ENCODE data around the gene CALML6. TPM values are rescaled to one million over a fixed set of nuclear protein-coding genes. Genes with fewer than 3 reads are reported as not detected.

Gene CALML6
- total RNA-seq, 1 experiment from 2014 or later = not detected

GRCh38 chr1:1964811-1965210 is 49.8 kb downstream of the CALML6 start:
- DNase-seq (ENCODE audit: low spot score) = no peak

DNA sequence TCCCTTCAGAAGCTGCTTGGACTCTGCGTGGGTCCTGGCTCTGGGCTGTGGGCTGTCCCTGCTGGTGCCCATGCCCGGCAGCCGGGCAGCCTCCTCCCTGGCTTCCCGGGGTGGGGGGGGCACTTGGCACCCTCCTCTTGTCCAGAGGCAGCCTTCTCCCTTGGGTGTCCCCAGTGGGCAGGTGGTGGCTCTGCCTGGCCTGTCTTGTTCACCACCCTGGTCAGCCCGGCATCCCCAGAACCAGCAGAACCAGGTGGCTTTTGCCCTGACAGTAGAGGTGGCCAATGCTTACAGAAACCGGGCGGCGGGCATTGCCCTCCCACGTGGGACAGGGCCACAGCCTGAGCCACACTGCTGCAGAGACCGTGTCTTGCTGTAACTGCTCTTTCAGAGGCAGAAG is 50.5 kb downstream of the CALML6 start:
- no peak for DNase-seq (ENCODE audit: low spot score)

DNA sequence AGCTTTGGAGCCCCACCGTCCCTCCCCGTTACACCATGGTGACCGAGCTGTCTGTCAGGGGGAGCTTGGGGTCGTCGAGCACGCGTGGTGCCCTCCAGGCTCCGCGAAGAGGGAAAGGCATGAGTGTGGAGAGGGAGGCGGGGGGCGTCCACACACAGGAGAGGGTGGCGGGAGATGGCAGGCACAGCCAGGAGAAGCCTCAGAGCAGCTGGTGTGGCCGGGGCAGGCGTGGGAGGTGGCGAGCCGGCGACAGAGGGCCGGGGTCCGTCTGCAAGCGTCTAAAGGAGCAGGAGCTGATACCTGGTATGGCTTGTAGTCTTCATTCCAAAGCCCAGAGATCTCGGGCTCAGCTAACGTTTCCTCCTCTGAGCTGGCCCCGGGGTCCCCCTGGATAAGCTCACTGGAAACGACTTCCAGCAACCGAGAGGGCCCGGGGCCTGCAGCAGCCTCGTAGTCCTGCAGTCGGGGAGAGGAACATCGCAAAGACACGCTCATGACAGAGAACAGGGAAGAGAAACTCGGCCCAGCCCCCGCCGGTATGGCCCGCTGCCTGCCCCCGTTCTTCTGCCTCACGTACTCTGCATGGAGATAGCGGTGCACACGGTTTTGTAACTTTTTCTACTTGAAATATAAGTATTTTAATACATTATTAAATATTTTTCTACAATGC is 51.1 kb downstream of the CALML6 start:
- no peak for DNase-seq (ENCODE audit: low spot score)

Other genes with a start within 250 kb of the CALML6 start
- 34.6 and 35.1 TPM in 2 replicates for gene SLC35E2B, start 222.5 kb upstream of the CALML6 start, total RNA-seq (2014; rRNA removed; shearing (Covaris generic))
- gene CDK11A, start 190.9 kb upstream of the CALML6 start, total RNA-seq (2014; rRNA removed; shearing (Covaris generic)) = 55.8 and 62.9 TPM in 2 replicates
- gene NADK, start 136.8 kb upstream of the CALML6 start, total RNA-seq (2014; rRNA removed; shearing (Covaris generic)) = 98.1 and 99.6 TPM in 2 replicates
- 58.1 and 60.5 TPM in 2 replicates for gene GNB1, start 24.2 kb upstream of the CALML6 start, total RNA-seq (2014; rRNA removed; shearing (Covaris generic))
- 10.8 and 12.0 TPM in 2 replicates for gene TMEM52, start 4.0 kb downstream of the CALML6 start, total RNA-seq (2014; rRNA removed; shearing (Covaris generic))
- not detected in 2 replicates for gene CFAP74, start 88.5 kb downstream of the CALML6 start, total RNA-seq (2014; rRNA removed; shearing (Covaris generic))
- not detected in 2 replicates for gene GABRD, start 104.1 kb downstream of the CALML6 start, total RNA-seq (2014; rRNA removed; shearing (Covaris generic))
- 54.8 and 67.4 TPM in 2 replicates for gene PRKCZ, start 135.2 kb downstream of the CALML6 start, total RNA-seq (2014; rRNA removed; shearing (Covaris generic))